ENCODE data around the gene RPS21. TPM values are rescaled to one million over a fixed set of nuclear protein-coding genes. Genes with fewer than 3 reads are reported as not detected.

RPS21 gene
- total and polyA plus RNA-seq, 10 of the 15 experiments (the other 5 are each of a cell fraction or from before 2014, with no cell fraction given) = 1,474 to 4,987 (median 2,439) TPM

- TF ChIP-seq MTA2 (IDR thresholded peaks at IDR 0.05; ENCODE audit: low read depth) (peak; percentile 71; the same call in 1 of the 2 replicates), CBFB (IDR thresholded peaks at IDR 0.05; ENCODE audit: low read depth) (no peak), NFYA (IDR thresholded peaks at IDR 0.05; ENCODE audit: borderline replicate concordance, low read depth, low read length) (no peak), CREB1 (IDR thresholded peaks at IDR 0.05; ENCODE audit: low read depth) (peak; percentile 86), EZH2 (IDR thresholded peaks at IDR 0.05; ENCODE audit: borderline replicate concordance, control insufficient read depth, low read depth, low read length) (no peak), ZNF592 (IDR thresholded peaks at IDR 0.05) (no peak), SUPT20H (IDR thresholded peaks at IDR 0.05; ENCODE audit: borderline replicate concordance, control insufficient read depth, low read depth, low read length) (no peak), RBBP5 (conservative IDR thresholded peaks at IDR 0.05) (no peak), EP300 (IDR thresholded peaks at IDR 0.05; ENCODE audit: borderline replicate concordance in 1 of 2, control insufficient read depth in 1 of 2, low read depth in 2 of 2, low read length in 2 of 2) (no peak), GABPA (IDR thresholded peaks at IDR 0.05; ENCODE audit: low read depth) (peak; percentile 95), ZNF274 (IDR thresholded peaks at IDR 0.05; ENCODE audit: insufficient read depth, insufficient read length) (no peak), SKIL (IDR thresholded peaks at IDR 0.05; ENCODE audit: low read depth, poor library complexity, severe bottlenecking) (no peak), DPF2 (IDR thresholded peaks at IDR 0.05) (peak; percentile 57)
- TF ChIP-seq, protein P1, sequence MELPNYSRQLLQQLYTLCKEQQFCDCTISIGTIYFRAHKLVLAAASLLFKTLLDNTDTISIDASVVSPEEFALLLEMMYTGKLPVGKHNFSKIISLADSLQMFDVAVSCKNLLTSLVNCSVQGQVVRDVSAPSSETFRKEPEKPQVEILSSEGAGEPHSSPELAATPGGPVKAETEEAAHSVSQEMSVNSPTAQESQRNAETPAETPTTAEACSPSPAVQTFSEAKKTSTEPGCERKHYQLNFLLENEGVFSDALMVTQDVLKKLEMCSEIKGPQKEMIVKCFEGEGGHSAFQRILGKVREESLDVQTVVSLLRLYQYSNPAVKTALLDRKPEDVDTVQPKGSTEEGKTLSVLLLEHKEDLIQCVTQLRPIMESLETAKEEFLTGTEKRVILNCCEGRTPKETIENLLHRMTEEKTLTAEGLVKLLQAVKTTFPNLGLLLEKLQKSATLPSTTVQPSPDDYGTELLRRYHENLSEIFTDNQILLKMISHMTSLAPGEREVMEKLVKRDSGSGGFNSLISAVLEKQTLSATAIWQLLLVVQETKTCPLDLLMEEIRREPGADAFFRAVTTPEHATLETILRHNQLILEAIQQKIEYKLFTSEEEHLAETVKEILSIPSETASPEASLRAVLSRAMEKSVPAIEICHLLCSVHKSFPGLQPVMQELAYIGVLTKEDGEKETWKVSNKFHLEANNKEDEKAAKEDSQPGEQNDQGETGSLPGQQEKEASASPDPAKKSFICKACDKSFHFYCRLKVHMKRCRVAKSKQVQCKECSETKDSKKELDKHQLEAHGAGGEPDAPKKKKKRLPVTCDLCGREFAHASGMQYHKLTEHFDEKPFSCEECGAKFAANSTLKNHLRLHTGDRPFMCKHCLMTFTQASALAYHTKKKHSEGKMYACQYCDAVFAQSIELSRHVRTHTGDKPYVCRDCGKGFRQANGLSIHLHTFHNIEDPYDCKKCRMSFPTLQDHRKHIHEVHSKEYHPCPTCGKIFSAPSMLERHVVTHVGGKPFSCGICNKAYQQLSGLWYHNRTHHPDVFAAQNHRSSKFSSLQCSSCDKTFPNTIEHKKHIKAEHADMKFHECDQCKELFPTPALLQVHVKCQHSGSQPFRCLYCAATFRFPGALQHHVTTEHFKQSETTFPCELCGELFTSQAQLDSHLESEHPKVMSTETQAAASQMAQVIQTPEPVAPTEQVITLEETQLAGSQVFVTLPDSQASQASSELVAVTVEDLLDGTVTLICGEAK (IDR thresholded peaks at IDR 0.05; ENCODE audit: borderline replicate concordance) = peak; percentile 95
- TF ChIP-seq, protein P2, sequence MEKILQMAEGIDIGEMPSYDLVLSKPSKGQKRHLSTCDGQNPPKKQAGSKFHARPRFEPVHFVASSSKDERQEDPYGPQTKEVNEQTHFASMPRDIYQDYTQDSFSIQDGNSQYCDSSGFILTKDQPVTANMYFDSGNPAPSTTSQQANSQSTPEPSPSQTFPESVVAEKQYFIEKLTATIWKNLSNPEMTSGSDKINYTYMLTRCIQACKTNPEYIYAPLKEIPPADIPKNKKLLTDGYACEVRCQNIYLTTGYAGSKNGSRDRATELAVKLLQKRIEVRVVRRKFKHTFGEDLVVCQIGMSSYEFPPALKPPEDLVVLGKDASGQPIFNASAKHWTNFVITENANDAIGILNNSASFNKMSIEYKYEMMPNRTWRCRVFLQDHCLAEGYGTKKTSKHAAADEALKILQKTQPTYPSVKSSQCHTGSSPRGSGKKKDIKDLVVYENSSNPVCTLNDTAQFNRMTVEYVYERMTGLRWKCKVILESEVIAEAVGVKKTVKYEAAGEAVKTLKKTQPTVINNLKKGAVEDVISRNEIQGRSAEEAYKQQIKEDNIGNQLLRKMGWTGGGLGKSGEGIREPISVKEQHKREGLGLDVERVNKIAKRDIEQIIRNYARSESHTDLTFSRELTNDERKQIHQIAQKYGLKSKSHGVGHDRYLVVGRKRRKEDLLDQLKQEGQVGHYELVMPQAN (conservative IDR thresholded peaks at IDR 0.05) = peak; percentile 80
These were observed at the start of gene RPS21 (continued) for GRCh38 chr20:62386383-62387218.
